HG03469 (cell line): ENCODE results near the gene AARS1.
"Not testable (repeated sequence)": the region's sequence is repeated elsewhere in the genome, so short reads cannot be mapped to it uniquely, and the experiment has no call there.

Experiments used
- ATAC-seq: cut with Tn5 transposase; IDR thresholded peaks from one replicate; pipeline ENCODE4 v1.9.1; 2021; ENCODE audit warnings: mild to moderate bottlenecking, moderate library complexity, moderate number of reproducible peaks; ENCODE audit not compliant: unreplicated experiment

Gene AARS1

DNA sequence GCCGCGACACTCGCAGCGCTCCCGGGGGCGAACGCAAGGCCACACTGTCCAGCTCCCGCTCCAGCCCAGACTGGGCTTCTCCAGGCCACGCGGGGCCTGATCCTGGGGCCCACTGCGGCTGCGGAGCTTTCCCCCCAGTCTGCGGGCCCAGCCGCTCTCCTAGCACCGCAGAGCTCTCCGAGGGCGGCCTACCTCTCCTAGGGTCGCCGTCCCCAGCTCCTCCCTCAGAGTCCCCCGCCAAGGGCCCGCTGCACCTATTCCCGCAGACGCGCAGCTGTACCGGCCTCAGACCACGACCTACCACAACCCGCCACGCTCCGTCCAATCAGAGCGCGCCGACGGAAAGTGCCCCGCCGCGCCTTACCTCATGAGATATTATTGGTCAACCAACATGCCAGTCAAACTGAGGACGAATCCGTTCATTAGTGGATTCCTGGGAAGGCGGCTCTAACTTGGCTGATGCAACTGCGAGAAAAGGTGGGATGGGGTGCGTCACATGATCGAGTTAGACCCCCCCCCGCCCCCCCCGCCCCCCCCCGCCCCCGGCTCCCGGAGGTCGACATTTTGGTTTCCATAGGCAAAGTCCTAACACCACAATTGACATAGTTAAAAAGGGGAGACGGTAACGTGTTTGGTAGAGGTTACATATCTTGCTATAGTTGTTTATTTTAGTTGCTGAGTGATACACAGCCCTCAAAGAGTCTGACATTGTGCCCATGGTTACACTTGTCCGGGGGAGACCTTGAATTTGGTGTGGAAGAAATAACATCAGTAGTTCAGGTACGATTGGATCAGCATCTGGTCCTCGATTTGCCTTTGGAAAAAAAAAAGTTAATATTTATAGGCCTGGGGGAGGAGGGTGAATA lies at the start of gene AARS1:
Gene AARS1, minus strand, starts transcription at position 278 of the 866 bp plus-strand sequence. CDS start 6,743 bp downstream, outside the sequence.
- peak; percentile 93 for ATAC-seq

DNA sequence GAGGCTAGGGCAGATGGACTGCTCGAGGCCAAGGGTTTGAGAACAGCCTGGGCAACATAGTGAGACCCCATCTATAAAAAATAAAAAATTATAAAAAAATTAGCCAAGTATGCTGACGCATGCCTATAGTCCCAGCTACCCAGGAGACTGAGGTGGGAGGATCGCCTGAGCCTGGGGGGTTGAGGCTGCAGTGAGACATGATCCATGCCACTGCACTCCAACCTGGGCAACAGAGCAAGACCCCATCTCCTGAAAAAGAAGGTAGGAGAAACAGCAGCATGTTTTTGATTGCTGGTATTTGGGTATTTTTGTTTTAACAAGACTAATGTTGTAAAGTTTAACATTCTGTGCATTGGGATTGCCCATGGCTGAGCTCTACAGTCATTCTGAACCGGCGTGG lies 48.5 kb upstream of the AARS1 start:
- no peak for ATAC-seq

GRCh38 chr16:70332728-70333127 lies 43.4 kb upstream of the AARS1 start:
- not testable (repeated sequence) for ATAC-seq

DNA sequence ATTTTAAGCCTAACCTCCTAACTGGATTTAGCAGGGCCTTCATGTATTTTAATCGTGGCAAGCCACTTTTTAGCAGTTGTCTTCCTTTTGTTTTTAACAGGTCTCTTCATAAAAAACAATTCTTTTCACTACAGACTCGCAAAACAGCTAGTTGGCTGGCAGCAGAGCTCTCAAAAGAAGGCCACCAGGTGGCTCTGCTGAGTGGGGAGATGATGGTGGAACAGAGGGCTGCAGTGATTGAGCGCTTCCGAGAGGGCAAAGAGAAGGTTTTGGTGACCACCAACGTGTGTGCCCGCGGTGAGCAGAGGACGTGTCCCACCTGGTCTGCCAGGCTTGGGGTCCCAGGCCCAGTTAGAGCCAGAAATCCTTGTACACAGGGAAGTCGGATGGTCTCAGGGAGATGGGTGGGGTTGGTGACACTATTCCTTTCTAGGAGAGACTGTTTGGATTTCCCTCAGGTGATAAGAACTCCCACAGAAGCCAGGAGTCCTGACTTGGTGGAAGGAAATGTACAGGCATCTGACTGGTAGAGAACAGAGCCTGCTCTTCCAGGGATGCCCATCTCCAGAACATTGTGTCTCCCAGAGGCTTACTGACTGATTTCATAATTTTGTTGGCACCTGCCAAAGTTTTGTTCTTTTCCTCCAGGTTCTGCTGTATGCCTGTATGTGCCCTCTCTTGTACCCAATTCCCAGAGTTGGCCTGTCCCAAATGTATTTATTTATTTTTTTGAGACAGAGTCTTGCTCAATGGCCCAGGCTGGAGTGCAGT lies 42.5 kb upstream of the AARS1 start:
- no peak for ATAC-seq

DNA sequence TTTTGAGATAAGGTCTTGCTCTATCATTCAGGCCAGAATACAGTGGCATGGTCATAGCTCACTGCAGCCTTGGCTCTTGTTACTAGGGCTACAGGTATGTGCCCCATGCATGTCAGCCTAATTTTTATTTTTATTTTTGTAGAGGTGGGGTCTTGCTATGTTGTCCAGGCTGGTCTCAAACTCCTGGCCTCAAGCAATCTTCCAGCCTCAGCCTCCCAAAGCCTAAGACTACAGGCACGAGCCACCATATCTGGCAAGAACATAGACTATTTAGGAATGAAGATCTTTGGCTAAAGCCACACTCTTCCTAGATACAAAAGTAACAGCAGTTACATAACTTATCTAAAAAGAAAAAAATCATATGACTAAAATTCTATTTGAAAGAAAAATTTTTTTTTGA lies 41.8 kb upstream of the AARS1 start:
- no peak for ATAC-seq

DNA sequence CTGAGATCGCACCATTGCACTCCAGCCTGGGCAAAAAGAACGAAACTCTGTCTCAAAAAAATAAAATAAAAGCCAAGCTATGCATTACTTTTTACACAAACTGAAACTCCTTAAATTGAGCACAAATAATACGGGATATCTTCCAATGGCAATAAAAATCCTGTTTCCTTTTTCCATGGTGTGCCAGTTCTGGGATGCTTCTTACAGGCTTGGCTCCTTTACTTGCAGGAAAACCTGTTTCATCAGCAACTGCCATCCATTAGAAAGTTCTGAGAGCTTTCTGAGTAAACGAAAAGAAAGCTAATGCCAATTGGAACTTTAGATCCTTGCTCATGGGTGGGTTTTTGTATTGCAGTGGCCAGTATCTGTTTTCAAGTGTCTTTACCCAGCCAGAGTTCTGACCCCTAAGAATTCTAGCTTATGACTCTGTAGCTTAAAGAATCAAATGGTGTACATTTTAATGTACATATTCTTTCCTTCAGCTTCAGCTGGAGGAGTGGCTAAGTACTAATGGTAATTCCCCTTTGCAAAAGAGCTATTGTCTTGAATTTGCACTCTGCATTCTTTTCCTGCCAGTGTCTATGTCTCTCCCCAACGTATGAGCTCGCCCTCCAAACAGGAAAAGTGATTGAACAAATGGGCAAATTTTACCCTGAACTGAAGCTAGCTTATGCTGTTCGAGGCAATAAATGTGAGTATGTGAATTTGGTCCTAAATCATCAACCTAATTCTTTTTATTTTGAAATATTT lies 35.9 kb upstream of the AARS1 start:
- no peak for ATAC-seq

- ATAC-seq, result no peak
These were observed 30.8 kb upstream of the AARS1 start for GRCh38 chr16:70320121-70320520.

DNA sequence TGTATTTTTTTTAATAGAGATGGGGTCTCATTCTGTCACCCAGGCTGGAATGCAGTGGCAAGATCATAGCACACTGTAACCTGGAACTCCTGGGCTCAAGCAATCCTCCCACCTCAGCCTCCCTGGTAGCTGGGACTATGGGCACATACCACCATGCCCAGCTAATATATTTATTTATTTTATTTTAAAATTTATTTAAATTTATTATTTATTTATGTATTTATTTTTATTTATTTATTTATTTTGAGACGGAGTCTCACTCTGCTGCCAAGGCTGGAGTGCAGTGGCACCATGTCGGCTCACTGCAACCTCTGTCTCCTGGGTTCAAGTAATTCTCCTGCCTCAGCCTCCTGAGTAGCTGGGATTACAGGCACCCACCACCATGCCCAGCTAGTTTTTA lies 18.4 kb upstream of the AARS1 start:
- not testable (repeated sequence) for ATAC-seq

GRCh38 chr16:70306880-70307279 lies 17.6 kb upstream of the AARS1 start:
- ATAC-seq, result no peak

DNA sequence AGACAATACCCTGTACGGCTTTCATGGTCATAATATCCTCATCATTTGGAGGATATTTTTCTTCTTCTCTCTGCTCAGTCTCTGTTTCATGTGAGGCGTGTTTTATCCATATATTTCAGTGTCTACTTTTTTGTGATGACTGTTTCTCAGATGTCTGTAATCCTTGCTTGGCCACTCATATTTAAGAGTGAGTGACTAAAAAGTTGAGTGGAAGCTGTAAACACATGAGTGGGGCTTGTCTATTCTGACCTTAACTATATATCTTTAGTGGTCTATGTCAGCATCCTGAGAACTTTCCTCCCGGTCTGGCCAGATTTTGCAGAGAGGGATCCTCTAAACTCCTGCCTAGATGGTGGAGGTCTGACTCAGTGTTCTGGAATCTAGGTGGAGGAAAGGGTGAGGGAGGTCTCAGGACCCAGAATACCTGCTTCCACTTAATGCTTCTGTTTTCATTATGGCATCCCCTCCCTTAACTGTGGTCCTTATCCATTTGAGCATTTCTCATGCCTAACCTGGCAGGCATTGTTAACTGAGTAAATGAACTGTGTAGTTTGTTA lies 15.7 kb upstream of the AARS1 start:
- ATAC-seq, result no peak

GRCh38 chr16:70302745-70303144 lies 13.4 kb upstream of the AARS1 start:
- ATAC-seq, result no peak

DNA sequence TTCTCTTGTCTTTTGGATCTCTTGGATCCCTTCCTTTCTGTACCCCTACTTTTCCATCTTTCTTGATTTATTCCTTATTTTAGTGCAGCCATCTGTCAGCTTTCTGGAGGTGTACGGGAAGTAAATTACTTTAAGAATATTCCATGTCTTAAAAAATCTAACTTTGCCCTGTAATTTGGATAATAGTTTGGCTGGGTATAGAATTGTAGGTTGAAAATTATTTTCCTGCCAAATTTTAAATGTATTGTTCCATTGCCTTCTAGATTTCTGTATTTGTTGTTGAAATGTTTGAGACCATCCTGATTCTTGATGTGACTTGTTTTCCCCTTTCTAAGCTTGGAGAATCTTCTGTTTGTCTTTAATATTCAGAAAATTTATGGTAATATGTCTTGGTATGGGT lies 11.8 kb upstream of the AARS1 start:
- no peak for ATAC-seq

DNA sequence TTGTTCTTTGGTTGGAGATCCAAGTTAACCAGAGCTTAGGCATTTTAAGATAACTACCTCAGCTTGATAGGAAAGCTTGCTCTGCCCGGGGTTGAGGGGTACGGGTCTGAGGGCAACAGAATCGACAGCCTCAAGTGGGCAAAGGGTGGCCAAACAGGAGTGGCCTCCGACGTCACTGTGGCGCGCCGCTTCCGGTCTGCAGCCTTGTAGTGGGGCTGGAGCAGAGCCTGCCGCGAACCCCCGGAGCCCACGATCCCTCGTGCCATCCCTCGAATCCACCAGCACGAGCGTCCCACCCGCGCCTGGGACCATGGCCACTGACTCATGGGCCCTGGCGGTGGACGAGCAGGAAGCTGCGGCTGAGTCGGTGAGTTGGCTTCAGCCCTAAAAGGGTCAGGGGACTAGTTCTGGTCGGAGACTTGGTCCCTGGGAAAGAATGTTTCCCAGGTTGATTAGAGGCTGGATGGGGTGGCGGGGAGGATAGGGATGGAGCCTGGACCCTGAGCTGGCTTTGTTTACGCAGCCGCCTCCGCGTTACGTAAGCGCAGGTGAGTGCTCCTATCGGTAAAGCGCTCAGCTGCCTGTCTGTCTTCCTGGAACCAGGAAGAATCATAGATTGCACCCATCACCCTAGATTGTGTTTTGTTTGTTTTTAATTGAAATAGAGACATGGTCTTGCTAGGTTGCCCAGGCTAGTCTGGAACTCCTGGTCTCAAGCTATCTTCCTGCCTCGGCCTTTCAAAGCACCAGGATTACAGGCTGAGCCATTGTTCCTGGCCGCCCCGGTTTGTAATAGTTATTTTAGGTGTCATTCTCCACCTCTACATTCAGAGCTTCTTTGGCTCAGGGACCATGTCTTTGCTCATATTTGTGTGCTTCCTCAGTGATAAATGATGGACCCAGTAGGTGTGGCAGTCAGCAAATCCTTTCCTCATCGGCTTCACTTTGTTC lies 10.0 kb upstream of the AARS1 start, which contains the start of gene DDX19B:
Gene DDX19B, plus strand, starts transcription at position 199 of the 951 bp plus-strand sequence. Its CDS starts 112 bp downstream, at position 311.
- ATAC-seq, result peak; percentile 43

- ATAC-seq, result no peak
These were observed 6.3 kb upstream of the AARS1 start for GRCh38 chr16:70295634-70296033.

DNA sequence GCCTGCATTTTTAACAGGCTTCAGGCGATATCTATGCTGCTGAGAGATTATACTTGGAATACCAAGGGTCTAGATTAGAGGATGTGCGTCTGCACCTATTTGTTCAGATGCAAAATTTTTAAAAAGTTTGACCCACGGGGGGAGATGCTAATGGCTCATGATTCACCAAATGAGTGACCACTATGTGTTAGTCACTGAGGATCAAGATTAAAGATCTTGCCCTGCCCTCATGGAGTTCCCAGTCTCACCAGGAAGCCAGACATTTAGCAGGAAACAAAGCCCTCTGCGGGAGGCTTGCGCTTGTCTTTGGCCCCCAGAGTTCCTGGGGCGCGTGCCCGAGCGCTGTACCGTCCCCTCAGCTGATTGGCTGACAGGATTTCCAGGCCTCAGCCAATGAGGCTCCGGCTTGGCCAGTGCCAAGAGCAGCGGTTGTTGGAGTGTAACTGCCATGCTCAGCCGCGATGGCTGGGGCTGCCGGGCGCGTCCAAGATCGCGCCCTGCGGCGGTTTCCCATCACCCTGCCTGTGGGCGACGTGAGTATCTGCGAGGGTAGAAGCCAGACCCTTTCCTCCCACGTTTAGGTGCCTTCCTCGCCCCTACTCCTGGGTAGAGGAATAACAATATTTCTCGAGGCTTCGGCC lies 5.2 kb upstream of the AARS1 start:
- ATAC-seq, result no peak

DNA sequence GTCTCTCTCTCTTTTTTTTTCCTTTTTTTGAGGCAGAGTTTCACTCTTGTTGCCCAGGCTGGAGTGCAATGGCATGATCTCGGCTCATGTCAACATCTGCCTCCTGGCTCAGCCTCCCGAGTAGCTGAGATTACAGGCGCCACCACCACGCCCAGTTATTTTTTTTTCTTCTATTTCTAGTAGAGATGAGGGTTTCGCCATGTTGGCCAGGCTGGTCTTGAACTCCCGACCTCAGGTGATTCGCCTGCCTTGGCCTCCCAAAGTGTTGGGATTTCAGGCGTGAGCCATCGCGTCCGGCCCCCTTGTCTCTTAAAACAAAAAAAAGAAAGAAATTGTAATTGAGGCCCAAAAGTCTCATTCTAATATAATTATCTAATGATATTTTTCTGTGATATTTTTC lies 2.8 kb upstream of the AARS1 start:
- ATAC-seq, result not testable (repeated sequence)

DNA sequence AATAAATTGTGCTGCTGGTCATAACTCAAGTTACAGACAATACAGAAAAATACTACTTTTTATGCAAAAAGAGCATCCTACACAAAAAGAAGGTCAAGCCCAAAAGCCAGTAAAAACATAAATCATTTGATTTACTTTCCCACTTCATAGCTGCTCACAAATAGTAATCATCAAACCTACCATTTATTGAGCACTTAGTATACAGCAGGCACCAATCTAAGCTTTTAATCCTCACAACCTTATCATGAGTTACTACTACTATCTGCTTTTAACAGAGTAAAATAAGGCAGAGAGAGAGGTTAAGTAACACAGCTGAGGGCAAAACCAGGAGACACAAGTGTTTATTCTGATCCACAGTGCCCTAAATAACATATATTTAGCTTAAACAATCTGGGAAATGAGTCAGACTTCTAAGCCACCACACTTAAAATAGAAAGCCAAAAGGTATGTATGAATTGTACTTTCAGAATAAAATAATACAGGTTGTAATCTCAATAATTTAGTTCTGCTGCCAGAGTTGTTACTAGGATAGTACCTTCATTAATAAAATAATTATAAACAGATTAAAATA lies 1.7 kb upstream of the AARS1 start:
- no peak for ATAC-seq

DNA sequence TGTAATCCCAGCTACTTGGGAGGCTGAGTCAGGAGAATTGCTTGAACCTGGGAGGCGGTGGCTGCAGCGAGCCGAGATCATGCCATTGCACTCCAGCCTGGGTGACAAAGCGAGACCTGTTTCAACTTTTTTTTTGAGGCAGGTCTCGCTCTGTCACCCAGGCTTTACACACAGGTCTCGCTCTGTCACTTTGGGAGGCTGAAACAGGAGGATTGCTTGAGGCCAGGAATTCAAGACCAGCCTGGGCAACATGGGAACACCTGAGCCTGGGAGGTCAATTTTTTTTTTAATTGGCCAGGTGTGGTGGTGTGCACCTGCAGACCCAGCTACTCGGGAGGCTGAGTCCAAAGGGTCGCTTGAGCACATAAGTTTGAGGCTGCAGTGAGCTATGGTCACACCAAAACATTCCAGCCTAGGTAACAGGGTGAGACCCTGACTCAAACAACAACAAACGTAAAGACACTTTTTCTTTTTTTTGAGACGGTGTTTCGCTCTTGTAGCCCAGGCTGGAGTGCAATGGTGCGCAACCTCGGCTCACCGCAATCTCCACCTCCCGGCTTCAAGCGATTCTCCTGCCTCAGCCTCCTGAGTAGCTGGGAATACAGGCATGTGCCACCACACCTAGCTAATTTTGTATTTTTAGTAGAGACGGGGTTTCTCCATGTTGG lies 1.9 kb downstream of the AARS1 start:
- ATAC-seq, result not testable (repeated sequence)
